Measurements from ENCODE around the gene SLC4A11. TPM values are rescaled to one million over a fixed set of nuclear protein-coding genes. Genes with fewer than 3 reads are reported as not detected.

The SLC4A11 gene
- total RNA-seq, 4 donors from 2014 or later = 4.5 to 26.0 (median 14.0) TPM

DNA sequence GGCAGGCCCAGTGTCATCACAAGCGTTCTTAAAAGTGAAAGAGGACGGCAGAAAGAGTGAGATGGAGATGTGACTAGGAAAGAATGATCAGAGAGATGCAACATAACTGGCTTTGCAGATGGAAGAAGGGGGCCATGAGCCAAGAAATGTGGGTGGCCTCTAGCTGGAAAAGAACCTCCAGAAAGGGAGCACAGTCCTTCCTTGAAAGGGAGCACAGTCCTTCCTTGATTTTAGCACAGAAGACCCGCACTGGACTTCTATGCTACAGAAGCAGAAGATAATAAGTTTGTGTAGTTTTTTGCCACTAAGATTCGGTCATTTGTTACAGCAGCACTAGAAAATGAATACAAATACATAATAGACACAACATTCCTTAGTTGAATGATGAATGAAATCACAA, 58.7 kb downstream of the SLC4A11 start:
- WGBS, 2 donors = 68 to 89% methylated on average over 4 of the region's 4 CpGs
- TF ChIP-seq, protein P1, sequence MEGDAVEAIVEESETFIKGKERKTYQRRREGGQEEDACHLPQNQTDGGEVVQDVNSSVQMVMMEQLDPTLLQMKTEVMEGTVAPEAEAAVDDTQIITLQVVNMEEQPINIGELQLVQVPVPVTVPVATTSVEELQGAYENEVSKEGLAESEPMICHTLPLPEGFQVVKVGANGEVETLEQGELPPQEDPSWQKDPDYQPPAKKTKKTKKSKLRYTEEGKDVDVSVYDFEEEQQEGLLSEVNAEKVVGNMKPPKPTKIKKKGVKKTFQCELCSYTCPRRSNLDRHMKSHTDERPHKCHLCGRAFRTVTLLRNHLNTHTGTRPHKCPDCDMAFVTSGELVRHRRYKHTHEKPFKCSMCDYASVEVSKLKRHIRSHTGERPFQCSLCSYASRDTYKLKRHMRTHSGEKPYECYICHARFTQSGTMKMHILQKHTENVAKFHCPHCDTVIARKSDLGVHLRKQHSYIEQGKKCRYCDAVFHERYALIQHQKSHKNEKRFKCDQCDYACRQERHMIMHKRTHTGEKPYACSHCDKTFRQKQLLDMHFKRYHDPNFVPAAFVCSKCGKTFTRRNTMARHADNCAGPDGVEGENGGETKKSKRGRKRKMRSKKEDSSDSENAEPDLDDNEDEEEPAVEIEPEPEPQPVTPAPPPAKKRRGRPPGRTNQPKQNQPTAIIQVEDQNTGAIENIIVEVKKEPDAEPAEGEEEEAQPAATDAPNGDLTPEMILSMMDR (IDR thresholded peaks at IDR 0.05) = no peak
- TF ChIP-seq POLR2A (IDR thresholded peaks at IDR 0.05) = no peak
- no peak overlapping the region for H3K4me3 ChIP-seq (ENCODE audit: low read depth, poor library complexity, severe bottlenecking)
- DNase-seq (ENCODE audit: low spot score in 2 of 2) = no peak
- intact Hi-C loops (cut with DNase I; ENCODE audit: low total_unique reads) = no loop called here

DNA sequence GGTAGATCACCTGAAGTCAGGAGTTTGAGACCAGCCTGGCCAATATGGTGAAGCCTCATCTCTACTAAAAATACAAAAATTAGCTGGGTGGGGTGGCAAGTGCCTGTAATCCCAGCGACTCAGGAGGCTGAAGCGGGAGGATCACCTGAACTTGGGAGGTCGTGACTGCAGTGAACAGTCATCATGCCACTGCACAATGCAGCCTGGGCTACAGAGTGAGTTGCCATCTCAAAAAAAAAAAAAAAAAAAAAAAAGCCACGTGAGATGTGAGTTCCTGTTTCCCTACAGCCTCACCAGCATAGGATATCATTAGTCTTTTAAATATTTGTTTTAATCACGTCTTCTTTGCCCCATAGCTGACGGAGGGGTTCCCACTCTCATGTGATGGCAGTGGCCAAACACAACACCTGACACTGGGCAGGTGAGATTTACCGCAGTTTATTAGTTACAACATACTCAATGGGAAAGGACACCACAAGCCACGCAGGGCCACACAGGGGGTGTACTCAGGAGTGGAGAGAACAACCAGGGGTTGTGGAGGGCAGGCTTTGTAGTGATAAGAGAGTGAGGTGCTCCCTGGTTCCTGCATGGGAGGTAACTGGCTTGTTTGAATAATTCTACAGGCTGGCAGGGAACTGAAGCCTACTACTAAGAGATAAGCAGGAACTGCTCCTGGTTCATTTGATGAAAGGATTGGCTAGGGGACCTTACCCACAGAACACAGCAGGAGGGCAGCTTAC, 61.1 kb downstream of the SLC4A11 start:
- WGBS, 2 donors = 81 to 87% methylated on average over 8 of the region's 8 CpGs

More for the DNA sequence above, 61.1 kb downstream of the SLC4A11 start:
- no peak for DNase-seq (ENCODE audit: low spot score in 2 of 2)
- TF ChIP-seq, protein P1 (IDR thresholded peaks at IDR 0.05) = no peak
- TF ChIP-seq POLR2A (IDR thresholded peaks at IDR 0.05) = no peak
- intact Hi-C loops (cut with DNase I; ENCODE audit: low total_unique reads) = no loop called here
- no peak overlapping the region for H3K4me3 ChIP-seq (ENCODE audit: low read depth, poor library complexity, severe bottlenecking)

Other genes with a start within 250 kb of the SLC4A11 start
- not detected for gene GNRH2, start 195.6 kb downstream of the SLC4A11 start, total RNA-seq
- gene MRPS26, start 193.1 kb downstream of the SLC4A11 start, total RNA-seq = 10 to 100 TPM; 71.5 to 86.4 (median 76.5) TPM
- gene OXT, start 167.6 kb downstream of the SLC4A11 start, total RNA-seq = not detected
- not detected for gene AVP, start 154.5 kb downstream of the SLC4A11 start, total RNA-seq
- 10 to 100 TPM; 14.3 to 18.1 (median 15.9) TPM for gene FASTKD5, start 79.3 kb downstream of the SLC4A11 start, total RNA-seq
- gene UBOX5, start 79.3 kb downstream of the SLC4A11 start, total RNA-seq = 10 to 100 TPM in 3 of 4 donors, 1 to 10 TPM in 1; 6.1 to 12.7 (median 11.9) TPM
- 1 to 10 TPM; 4.4 to 9.7 (median 7.7) TPM for gene LZTS3, start 65.6 kb downstream of the SLC4A11 start, total RNA-seq
- gene DDRGK1, start 34.5 kb downstream of the SLC4A11 start, total RNA-seq = 100 to 1,000 TPM in 1 of 4 donors, 10 to 100 TPM in 3; 53.6 to 109 (median 89.0) TPM
- gene ITPA, start 29.7 kb downstream of the SLC4A11 start, total RNA-seq = 10 to 100 TPM; 39.3 to 55.8 (median 46.8) TPM
- gene DNAAF9, start 168.5 kb upstream of the SLC4A11 start, total RNA-seq = 10 to 100 TPM in 1 of 4 donors, 1 to 10 TPM in 3; 7.1 to 11.5 (median 8.4) TPM
- gene ATRN, start 231.8 kb upstream of the SLC4A11 start, total RNA-seq = 10 to 100 TPM; 18.2 to 34.6 (median 28.4) TPM

Data from lower leg skin (tissue), 4 donors.